ENCODE measurements around the gene ARHGAP4. TPM values are rescaled to one million over a fixed set of nuclear protein-coding genes. Genes with fewer than 3 reads are reported as not detected.

Gene ARHGAP4
- total and polyA plus RNA-seq, 4 experiments from 2014 or later, result 65.4 to 330 (median 222) TPM

DNA sequence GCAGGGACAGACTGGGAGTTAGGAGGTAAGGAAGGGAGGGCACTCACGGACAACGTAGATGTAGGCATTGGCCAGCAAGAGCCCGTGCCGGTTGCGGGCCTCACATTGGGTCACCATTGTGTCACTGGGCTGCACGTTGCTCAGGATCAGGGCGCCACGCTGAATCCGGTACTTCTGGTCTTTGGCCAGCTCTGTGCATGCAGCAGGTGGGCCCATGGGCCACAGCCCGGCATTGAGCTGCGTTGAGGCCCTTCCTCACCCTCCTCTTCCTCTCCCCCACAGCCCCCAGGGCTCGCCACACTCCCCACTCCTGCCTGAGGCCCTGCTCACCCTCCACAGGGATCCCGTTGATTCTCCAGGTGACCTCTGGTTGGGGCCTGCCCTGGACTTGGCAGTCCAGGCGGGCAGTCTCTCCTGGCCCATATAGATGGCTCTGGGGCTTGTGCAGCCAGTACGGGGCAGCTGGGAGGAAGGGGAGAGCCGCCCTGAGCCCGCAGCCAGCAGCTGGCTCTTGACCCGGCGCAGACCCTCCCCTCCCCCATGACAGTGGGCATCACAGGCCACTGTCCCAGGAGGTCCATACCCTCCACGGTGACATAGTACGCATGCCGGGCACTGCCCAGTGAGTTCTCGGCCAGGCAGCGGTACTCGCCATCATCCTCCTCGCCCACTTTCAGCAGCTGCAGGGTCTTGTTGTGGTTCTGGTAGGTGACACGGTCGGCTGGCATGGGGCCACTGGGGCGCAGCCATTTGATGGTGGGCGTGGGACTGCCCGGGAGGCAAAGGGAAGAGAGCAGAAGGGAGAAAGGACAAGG, 56.4 kb downstream of the ARHGAP4 start:
- H3K27me3 ChIP-seq (ENCODE audit: insufficient read depth, low read length), result no peaks in the 10 kb centered on the region
- H3K9me3 Mint-ChIP-seq, result no peaks in the 10 kb centered on the region
- no peaks in the 10 kb centered on the region for H3K4me1 ChIP-seq (ENCODE audit: insufficient read depth, low read length)
- H3K4me3 ChIP-seq (ENCODE audit: low read length in 2 of 2), result no peak overlapping the region
- no peaks in the 10 kb centered on the region for H3K9me3 ChIP-seq (ENCODE audit: control insufficient read depth in 1 of 2, low read length in 2 of 2)
- no peaks in the 10 kb centered on the region for H3K36me3 ChIP-seq (ENCODE audit: insufficient read depth, low read length)
- no peak for DNase-seq
- no peak overlapping the region for H3K4me3 Mint-ChIP-seq
- intact Hi-C loops (cut with micrococcal nuclease), result no loop called here
- H3K4me1 Mint-ChIP-seq, result peaks cover 0 to under 1% (median under 1%) of the 10 kb centered on the region in 4 donors
- no peaks in the 10 kb centered on the region for H3K36me3 Mint-ChIP-seq
- CTCF ChIA-PET (ENCODE audit: partially characterized antibody), result no interaction called here
- peaks cover 0 to under 1% of the 10 kb centered on the region in 2 donors for H3K27me3 Mint-ChIP-seq
- no peak overlapping the region for H3K27ac ChIP-seq (ENCODE audit: low read depth, low read length)
- POLR2A ChIA-PET (ENCODE audit: partially characterized antibody), result no interaction called here
- H3K27ac Mint-ChIP-seq, result no peak overlapping the region

DNA sequence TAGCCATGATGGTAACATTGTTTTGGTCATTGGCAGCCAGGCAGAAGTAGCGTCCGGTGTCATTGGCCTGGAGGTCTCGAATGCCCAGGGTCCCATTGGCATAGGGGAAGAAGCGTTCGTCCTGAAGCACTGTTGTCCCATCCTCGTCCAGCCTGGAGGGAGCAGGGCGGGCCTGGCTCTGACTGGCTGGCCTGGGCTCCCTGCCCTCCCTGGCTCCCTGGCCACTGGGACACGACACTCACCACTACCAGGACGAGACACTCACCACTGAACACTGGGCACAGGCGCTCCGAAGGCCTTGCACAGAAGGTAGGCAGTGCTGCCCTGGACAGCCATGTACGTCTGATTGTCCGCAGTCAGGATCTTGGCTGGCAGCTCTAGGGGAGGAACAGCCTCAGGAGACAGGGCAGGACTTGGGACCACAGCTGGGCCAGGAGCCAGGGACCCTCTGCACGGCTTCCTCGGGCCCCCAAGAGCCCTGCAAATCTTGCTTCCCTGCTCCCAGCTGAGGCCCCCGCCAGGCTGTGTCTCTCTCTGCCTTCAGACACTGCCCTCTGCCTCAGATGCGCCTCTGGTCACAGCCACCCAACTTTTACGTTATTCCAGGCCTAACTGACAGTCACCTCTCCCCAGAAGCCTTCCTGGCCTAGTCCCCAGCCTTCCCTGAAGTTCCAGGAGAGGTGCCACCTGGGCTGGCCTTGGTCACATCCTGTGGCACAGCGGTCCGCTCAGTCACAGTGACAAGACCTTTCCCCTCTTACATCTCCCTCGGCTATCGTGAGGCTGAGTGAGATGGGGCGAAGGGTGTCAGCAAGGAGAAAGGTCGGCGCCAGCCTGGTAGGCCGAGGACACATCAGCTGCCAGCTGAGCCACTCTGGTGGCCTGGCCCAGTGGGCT, 57.2 kb downstream of the ARHGAP4 start:
- CTCF ChIA-PET (ENCODE audit: partially characterized antibody), result no interaction called here
- H3K36me3 Mint-ChIP-seq, result no peaks in the 10 kb centered on the region
- H3K4me1 Mint-ChIP-seq, result no peaks in the 10 kb centered on the region
- H3K9me3 Mint-ChIP-seq, result no peaks in the 10 kb centered on the region
- intact Hi-C loops (cut with micrococcal nuclease), result no loop called here
- no peak overlapping the region for H3K4me3 Mint-ChIP-seq
- H3K27me3 Mint-ChIP-seq, result no peaks in the 10 kb centered on the region
- POLR2A ChIA-PET (ENCODE audit: partially characterized antibody), result no interaction called here
- no peak overlapping the region for H3K27ac Mint-ChIP-seq
- Histone ChIP-seq H3K27me3 (ENCODE audit: insufficient read depth, low read length) (no peaks in the 10 kb centered on the region), H3K9me3 (ENCODE audit: control insufficient read depth in 1 of 2, low read length in 2 of 2) (no peaks in the 10 kb centered on the region), H3K4me3 (ENCODE audit: low read length in 2 of 2) (no peak overlapping the region), H3K27ac (ENCODE audit: low read depth, low read length) (no peak overlapping the region), H3K4me1 (ENCODE audit: insufficient read depth, low read length) (no peaks in the 10 kb centered on the region), H3K36me3 (ENCODE audit: insufficient read depth, low read length) (no peaks in the 10 kb centered on the region)
- no peak for DNase-seq

DNA sequence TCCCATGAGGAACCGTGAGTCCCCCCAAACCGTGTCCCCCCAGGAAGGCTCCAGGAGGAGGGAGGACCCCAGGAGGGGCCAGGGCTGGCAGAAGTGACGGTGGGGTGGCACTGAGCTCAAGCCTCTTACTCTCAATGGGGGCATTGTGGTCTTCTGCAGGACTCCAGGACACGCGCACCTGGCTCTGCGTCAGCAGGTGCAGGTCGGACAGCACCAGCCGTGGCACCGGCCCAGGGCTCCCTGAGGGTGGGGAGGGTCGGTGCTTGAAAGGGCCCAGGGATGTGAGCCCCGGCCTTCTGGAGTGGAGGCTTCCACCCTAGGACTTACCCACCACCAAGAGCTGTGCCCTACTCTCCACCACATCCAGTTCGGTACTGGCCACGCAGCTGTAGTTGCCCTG, 58.4 kb downstream of the ARHGAP4 start:
- H3K27ac Mint-ChIP-seq, result no peak overlapping the region
- no peaks in the 10 kb centered on the region for H3K4me1 Mint-ChIP-seq
- Histone ChIP-seq H3K4me1 (ENCODE audit: insufficient read depth, low read length) (no peaks in the 10 kb centered on the region), H3K4me3 (ENCODE audit: low read length in 2 of 2) (no peak overlapping the region), H3K27me3 (ENCODE audit: insufficient read depth, low read length) (no peaks in the 10 kb centered on the region), H3K9me3 (ENCODE audit: control insufficient read depth in 1 of 2, low read length in 2 of 2) (no peaks in the 10 kb centered on the region), H3K36me3 (ENCODE audit: insufficient read depth, low read length) (no peaks in the 10 kb centered on the region), H3K27ac (ENCODE audit: low read depth, low read length) (no peak overlapping the region)
- H3K4me3 Mint-ChIP-seq, result no peak overlapping the region
- CTCF ChIA-PET (ENCODE audit: partially characterized antibody), result no interaction called here
- no peaks in the 10 kb centered on the region for H3K9me3 Mint-ChIP-seq
- intact Hi-C loops (cut with micrococcal nuclease), result no loop called here
- H3K36me3 Mint-ChIP-seq, result no peaks in the 10 kb centered on the region
- POLR2A ChIA-PET (ENCODE audit: partially characterized antibody), result no interaction called here
- H3K27me3 Mint-ChIP-seq, result no peaks in the 10 kb centered on the region
- no peak for DNase-seq

DNA sequence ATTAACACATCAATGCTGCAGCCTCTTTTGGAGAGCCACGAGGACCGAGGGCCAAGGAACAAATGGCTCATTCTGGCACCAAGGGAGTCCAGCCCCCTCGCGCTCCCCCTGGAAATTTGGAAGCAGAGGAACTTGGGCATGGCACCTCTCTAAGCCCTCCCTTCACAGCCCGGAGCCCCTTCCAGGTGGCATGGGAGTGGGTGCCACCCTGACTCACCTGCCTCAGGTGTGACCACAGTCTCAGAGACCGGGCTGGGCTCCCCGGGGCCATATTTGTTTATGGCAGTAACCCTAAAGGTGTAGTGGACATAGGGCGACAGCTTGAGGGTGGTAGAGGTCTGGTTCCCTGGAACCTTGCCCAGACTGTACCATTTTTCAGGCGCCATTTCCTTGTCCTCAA, 58.9 kb downstream of the ARHGAP4 start:
- POLR2A ChIA-PET (ENCODE audit: partially characterized antibody), result no interaction called here
- H3K4me3 Mint-ChIP-seq, result no peak overlapping the region
- CTCF ChIA-PET (ENCODE audit: partially characterized antibody), result no interaction called here

DNA sequence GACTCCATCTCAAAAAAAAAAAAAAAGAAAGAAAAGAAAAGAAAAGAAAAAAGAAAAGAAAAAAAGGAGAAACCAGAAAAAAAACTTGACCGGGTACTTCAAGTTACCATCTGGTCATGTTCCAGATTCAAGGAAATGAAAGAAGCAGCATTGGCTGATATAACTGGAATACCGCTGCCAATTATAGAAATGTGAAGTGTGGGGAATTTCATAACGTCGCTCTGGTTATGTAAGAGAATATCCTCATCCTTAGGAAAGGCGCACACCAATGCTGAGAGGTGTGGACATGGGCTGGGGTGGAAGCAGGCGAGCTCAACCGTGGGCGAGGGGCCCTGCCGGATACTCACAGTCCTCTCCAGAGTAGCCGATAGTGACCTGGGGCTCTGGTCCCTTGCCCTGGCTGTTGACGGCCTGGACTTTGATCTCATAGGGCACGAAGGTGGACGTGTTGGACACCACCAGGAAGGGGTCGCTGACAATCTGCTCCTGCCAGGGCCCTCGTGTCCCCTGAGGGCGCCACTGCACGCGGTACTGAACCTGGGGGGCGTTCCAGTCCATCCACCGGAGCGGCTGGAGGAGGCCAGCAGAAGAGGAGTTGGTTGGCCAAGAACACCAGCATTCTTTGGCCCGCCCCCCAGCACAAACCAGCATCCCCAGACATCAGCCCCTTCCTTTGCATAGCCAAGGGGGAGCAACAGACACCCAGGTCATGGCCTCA, 59.6 kb downstream of the ARHGAP4 start:
- Histone ChIP-seq H3K27me3 (ENCODE audit: insufficient read depth, low read length) (no peaks in the 10 kb centered on the region), H3K4me3 (ENCODE audit: low read length in 2 of 2) (no peak overlapping the region), H3K9me3 (ENCODE audit: control insufficient read depth in 1 of 2, low read length in 2 of 2) (no peaks in the 10 kb centered on the region), H3K27ac (ENCODE audit: low read depth, low read length) (no peak overlapping the region), H3K36me3 (ENCODE audit: insufficient read depth, low read length) (no peaks in the 10 kb centered on the region), H3K4me1 (ENCODE audit: insufficient read depth, low read length) (no peaks in the 10 kb centered on the region)
- DNase-seq, result no peak
- POLR2A ChIA-PET (ENCODE audit: partially characterized antibody), result no interaction called here
- H3K4me1 Mint-ChIP-seq, result no peaks in the 10 kb centered on the region
- no peak overlapping the region for H3K27ac Mint-ChIP-seq
- intact Hi-C loops (cut with micrococcal nuclease), result no loop called here
- no peak overlapping the region for H3K4me3 Mint-ChIP-seq
- H3K27me3 Mint-ChIP-seq, result no peaks in the 10 kb centered on the region
- H3K36me3 Mint-ChIP-seq, result no peaks in the 10 kb centered on the region
- CTCF ChIA-PET (ENCODE audit: partially characterized antibody), result no interaction called here
- H3K9me3 Mint-ChIP-seq, result no peaks in the 10 kb centered on the region

More for the DNA sequence above, 58.9 kb downstream of the ARHGAP4 start:
- Histone ChIP-seq H3K9me3 (ENCODE audit: control insufficient read depth in 1 of 2, low read length in 2 of 2) (no peaks in the 10 kb centered on the region), H3K36me3 (ENCODE audit: insufficient read depth, low read length) (no peaks in the 10 kb centered on the region), H3K27ac (ENCODE audit: low read depth, low read length) (no peak overlapping the region), H3K4me1 (ENCODE audit: insufficient read depth, low read length) (no peaks in the 10 kb centered on the region), H3K4me3 (ENCODE audit: low read length in 2 of 2) (no peak overlapping the region), H3K27me3 (ENCODE audit: insufficient read depth, low read length) (no peaks in the 10 kb centered on the region)
- Mint-ChIP-seq H3K4me1 (no peaks in the 10 kb centered on the region), H3K27ac (no peak overlapping the region), H3K27me3 (no peaks in the 10 kb centered on the region), H3K9me3 (no peaks in the 10 kb centered on the region), H3K36me3 (no peaks in the 10 kb centered on the region)
- no peak for DNase-seq
- intact Hi-C loops (cut with micrococcal nuclease), result no loop called here

DNA sequence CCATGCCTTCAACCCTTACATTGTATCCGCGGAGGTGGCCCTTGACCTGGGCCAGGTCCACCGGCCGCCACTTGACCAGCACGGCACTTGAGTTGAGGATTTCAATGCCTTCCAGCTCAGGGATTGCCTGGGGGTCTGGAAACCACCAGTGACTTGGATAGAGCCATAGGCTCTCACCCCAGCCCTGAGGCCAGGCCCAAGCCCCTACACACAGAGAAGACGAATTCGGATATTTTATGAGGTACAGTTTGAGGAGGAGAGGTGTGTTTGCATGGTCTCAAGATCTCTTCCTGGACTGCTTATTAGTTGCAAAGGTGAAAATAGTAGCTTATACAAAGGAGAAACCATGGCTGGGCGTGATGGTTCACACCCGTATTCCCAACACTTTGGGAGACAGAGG, 60.4 kb downstream of the ARHGAP4 start:
- Histone ChIP-seq H3K4me1 (ENCODE audit: insufficient read depth, low read length) (no peaks in the 10 kb centered on the region), H3K9me3 (ENCODE audit: control insufficient read depth in 1 of 2, low read length in 2 of 2) (no peaks in the 10 kb centered on the region), H3K4me3 (ENCODE audit: low read length in 2 of 2) (no peak overlapping the region), H3K36me3 (ENCODE audit: insufficient read depth, low read length) (no peaks in the 10 kb centered on the region), H3K27ac (ENCODE audit: low read depth, low read length) (no peak overlapping the region), H3K27me3 (ENCODE audit: insufficient read depth, low read length) (no peaks in the 10 kb centered on the region)
- H3K4me3 Mint-ChIP-seq, result no peak overlapping the region
- H3K36me3 Mint-ChIP-seq, result no peaks in the 10 kb centered on the region
- H3K27me3 Mint-ChIP-seq, result no peaks in the 10 kb centered on the region
- intact Hi-C loops (cut with micrococcal nuclease), result no loop called here
- CTCF ChIA-PET (ENCODE audit: partially characterized antibody), result no interaction called here
- H3K27ac Mint-ChIP-seq, result no peak overlapping the region
- DNase-seq, result no peak
- POLR2A ChIA-PET (ENCODE audit: partially characterized antibody), result no interaction called here
- H3K9me3 Mint-ChIP-seq, result no peaks in the 10 kb centered on the region
- H3K4me1 Mint-ChIP-seq, result no peaks in the 10 kb centered on the region

DNA sequence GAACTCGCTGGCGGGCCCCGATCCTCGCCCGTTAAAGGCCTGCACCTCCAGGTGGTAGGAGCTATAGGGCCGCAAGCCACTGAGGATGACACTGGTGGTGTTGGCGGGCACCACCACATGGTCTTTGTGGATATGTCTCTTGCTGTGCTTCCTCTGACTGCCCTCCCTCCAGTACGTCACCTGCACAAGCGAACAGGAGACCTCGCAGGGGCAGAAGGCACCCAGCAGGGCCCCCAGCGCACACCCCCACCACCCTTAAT, 60.8 kb downstream of the ARHGAP4 start:
- Histone ChIP-seq H3K27ac (ENCODE audit: low read depth, low read length) (no peak overlapping the region), H3K9me3 (ENCODE audit: control insufficient read depth in 1 of 2, low read length in 2 of 2) (no peaks in the 10 kb centered on the region), H3K36me3 (ENCODE audit: insufficient read depth, low read length) (no peaks in the 10 kb centered on the region), H3K4me1 (ENCODE audit: insufficient read depth, low read length) (no peaks in the 10 kb centered on the region), H3K4me3 (ENCODE audit: low read length in 2 of 2) (no peak overlapping the region), H3K27me3 (ENCODE audit: insufficient read depth, low read length) (no peaks in the 10 kb centered on the region)
- POLR2A ChIA-PET (ENCODE audit: partially characterized antibody), result no interaction called here
- H3K27me3 Mint-ChIP-seq, result no peaks in the 10 kb centered on the region
- no peaks in the 10 kb centered on the region for H3K4me1 Mint-ChIP-seq
- no peaks in the 10 kb centered on the region for H3K9me3 Mint-ChIP-seq
- H3K27ac Mint-ChIP-seq, result no peak overlapping the region
- no peak for DNase-seq
- H3K4me3 Mint-ChIP-seq, result no peak overlapping the region
- no peaks in the 10 kb centered on the region for H3K36me3 Mint-ChIP-seq
- intact Hi-C loops (cut with micrococcal nuclease), result no loop called here
- CTCF ChIA-PET (ENCODE audit: partially characterized antibody), result no interaction called here

All from CD4-positive, alpha-beta memory T cell (primary cell).